Measurements from ENCODE around the gene AGK.
"Not testable (repeated sequence)": the region's sequence is repeated elsewhere in the genome, so short reads cannot be mapped to it uniquely, and the experiment has no call there.

Gene AGK

GRCh38 chr7:141671705-141672496 is 120.7 kb downstream of the AGK start:
- in situ Hi-C loops (cut with MboI; ENCODE audit: low sequenced_read_pairs): no loop called here

GRCh38 chr7:141673346-141673745 is 122.1 kb downstream of the AGK start:
- in situ Hi-C loops (cut with MboI; ENCODE audit: low sequenced_read_pairs): no loop called here

- in situ Hi-C loops (cut with MboI; ENCODE audit: low sequenced_read_pairs): no loop called here
Measured at GRCh38 chr7:141674171-141674671, 123.0 kb downstream of the AGK start.

GRCh38 chr7:141674702-141675101 is 123.5 kb downstream of the AGK start:
- in situ Hi-C loops (cut with MboI; ENCODE audit: low sequenced_read_pairs): no loop called here

- in situ Hi-C loops (cut with MboI; ENCODE audit: low sequenced_read_pairs): no loop called here
Measured at GRCh38 chr7:141675436-141676215, 124.4 kb downstream of the AGK start.

- in situ Hi-C loops (cut with MboI; ENCODE audit: low sequenced_read_pairs): no loop called here
Measured at GRCh38 chr7:141676618-141677017, 125.4 kb downstream of the AGK start.

- in situ Hi-C loops (cut with MboI; ENCODE audit: low sequenced_read_pairs): no loop called here
Measured at GRCh38 chr7:141679014-141679413, 127.8 kb downstream of the AGK start.

- in situ Hi-C loops (cut with MboI; ENCODE audit: low sequenced_read_pairs): no loop called here
Measured at GRCh38 chr7:141685285-141686023, 134.2 kb downstream of the AGK start.

- in situ Hi-C loops (cut with MboI; ENCODE audit: low sequenced_read_pairs): no loop called here
Measured at GRCh38 chr7:141686074-141686473, 134.9 kb downstream of the AGK start.

GRCh38 chr7:141686670-141687069 is 135.5 kb downstream of the AGK start:
- in situ Hi-C loops (cut with MboI; ENCODE audit: low sequenced_read_pairs): no loop called here

GRCh38 chr7:141688043-141688442 is 136.8 kb downstream of the AGK start:
- in situ Hi-C loops (cut with MboI; ENCODE audit: low sequenced_read_pairs): no loop called here

- in situ Hi-C loops (cut with MboI; ENCODE audit: low sequenced_read_pairs): not testable (repeated sequence)
Measured at GRCh38 chr7:141689072-141689825, 138.0 kb downstream of the AGK start.

- in situ Hi-C loops (cut with MboI; ENCODE audit: low sequenced_read_pairs): no loop called here
Measured at GRCh38 chr7:141691540-141691939, 140.3 kb downstream of the AGK start.

GRCh38 chr7:141691961-141692360 is 140.8 kb downstream of the AGK start:
- in situ Hi-C loops (cut with MboI; ENCODE audit: low sequenced_read_pairs): no loop called here

GRCh38 chr7:141693082-141693481 is 141.9 kb downstream of the AGK start:
- in situ Hi-C loops (cut with MboI; ENCODE audit: low sequenced_read_pairs): no loop called here

- in situ Hi-C loops (cut with MboI; ENCODE audit: low sequenced_read_pairs): no loop called here
Measured at GRCh38 chr7:141695803-141696289, 144.6 kb downstream of the AGK start.

GRCh38 chr7:141696348-141696747 is 145.1 kb downstream of the AGK start:
- in situ Hi-C loops (cut with MboI; ENCODE audit: low sequenced_read_pairs): no loop called here

GRCh38 chr7:141697211-141697871 is 146.1 kb downstream of the AGK start:
- in situ Hi-C loops (cut with MboI; ENCODE audit: low sequenced_read_pairs): no loop called here

- in situ Hi-C loops (cut with MboI; ENCODE audit: low sequenced_read_pairs): no loop called here
Measured at GRCh38 chr7:141698247-141699015, 147.2 kb downstream of the AGK start.
